Measurements from ENCODE around the gene TMEM235. TPM values are rescaled to one million over a fixed set of nuclear protein-coding genes. Genes with fewer than 3 reads are reported as not detected.

TMEM235 gene
- total RNA-seq (2014; rRNA removed; shearing (Covaris generic)) = not detected in 2 replicates

GRCh38 chr17:78230996-78231935 lies at the start of gene TMEM235:
TSS of gene TMEM235 (plus strand) at chr17:78231631. CDS start at chr17:78232024, 393 bp downstream.

GRCh38 chr17:78186692-78187595 lies 44.5 kb upstream of the TMEM235 start, which contains the start of the genes AFMID and TK1:
TSS of gene AFMID (plus strand) at chr17:78187362. CDS start at chr17:78187371, 9 bp downstream.
TSS of gene TK1 (minus strand) at chr17:78187052. CDS start at chr17:78186994, 58 bp downstream.

GRCh38 chr17:78214016-78214705 lies 17.3 kb upstream of the TMEM235 start, which contains the start of gene BIRC5:
TSS of gene BIRC5 (plus strand) at chr17:78214253. CDS start at chr17:78214317, 64 bp downstream.

Small RNAs within 50 kb of the gene (small RNA-seq; reads per million reads assigned to genes)
- not detected for gene AC087645.1

Other genes starting within 250 kb of the TMEM235 start
- gene TMC6, start 102.9 kb upstream of the TMEM235 start, total RNA-seq (2014; rRNA removed; shearing (Covaris generic)) = 25.3 and 26.0 TPM in 2 replicates
- gene TMC8, start 100.9 kb upstream of the TMEM235 start, total RNA-seq (2014; rRNA removed; shearing (Covaris generic)) = 0.11 TPM in 1 of 2 replicates, not detected in the other
- not detected in 2 replicates for gene C17orf99, start 85.2 kb upstream of the TMEM235 start, total RNA-seq (2014; rRNA removed; shearing (Covaris generic))
- 32.0 and 40.9 TPM in 2 replicates for gene SYNGR2, start 63.0 kb upstream of the TMEM235 start, total RNA-seq (2014; rRNA removed; shearing (Covaris generic))
- gene TK1, start 44.6 kb upstream of the TMEM235 start, total RNA-seq (2014; rRNA removed; shearing (Covaris generic)) = 174 and 209 TPM in 2 replicates
- 22.5 and 25.5 TPM in 2 replicates for gene AFMID, start 44.3 kb upstream of the TMEM235 start, total RNA-seq (2014; rRNA removed; shearing (Covaris generic))
- gene BIRC5, start 17.4 kb upstream of the TMEM235 start, total RNA-seq (2014; rRNA removed; shearing (Covaris generic)) = 74.2 and 78.6 TPM in 2 replicates
- 18.7 and 18.8 TPM in 2 replicates for gene SOCS3, start 128.4 kb downstream of the TMEM235 start, total RNA-seq (2014; rRNA removed; shearing (Covaris generic))
- gene PGS1, start 147.0 kb downstream of the TMEM235 start, total RNA-seq (2014; rRNA removed; shearing (Covaris generic)) = 31.9 and 34.6 TPM in 2 replicates

Measured in A375 (cell line).